Neural crest cell (in vitro differentiated cells): ENCODE results near the gene ZPBP. TPM values are rescaled to one million over a fixed set of nuclear protein-coding genes. Genes with fewer than 3 reads are reported as not detected.

Experiments
- DNase-seq: peaks from one replicate; pipeline ENCODE4 v3.0.0; 2021; ENCODE audit warnings: low read depth, mixed read lengths, low spot score
- H3K27ac Mint-ChIP-seq: one replicate; pipeline ENCODE4 v1.8.0; 2021; ENCODE audit warnings: mild to moderate bottlenecking, mixed read lengths; ENCODE audit not compliant: unreplicated experiment
- H3K27me3 Mint-ChIP-seq: 2 replicates; pipeline ENCODE4 v1.8.0; 2021; ENCODE audit warnings: low read depth, mild to moderate bottlenecking, mixed read lengths
- H3K36me3 Mint-ChIP-seq: 2 replicates; pipeline ENCODE4 v1.8.0; 2021; ENCODE audit warnings: low read depth, mild to moderate bottlenecking, mixed read lengths
- H3K4me1 Mint-ChIP-seq: 2 replicates; pipeline ENCODE4 v1.8.0; 2021; ENCODE audit warnings: mixed read lengths
- H3K4me3 Mint-ChIP-seq: one replicate; pipeline ENCODE4 v1.8.0; 2021; ENCODE audit warnings: mild to moderate bottlenecking, mixed read lengths
- H3K9me3 Mint-ChIP-seq: 2 replicates; pipeline ENCODE4 v1.8.0; 2021; ENCODE audit warnings: mixed read lengths
- CTCF ChIP-seq: fragments of 200-600 bp; sonication (generic); conservative IDR thresholded peaks from 2 replicates; pipeline ENCODE4 v1.5.0; 2021; ENCODE audit warnings: antibody characterized with exemption, mild to moderate bottlenecking
- total RNA-seq: library from RNA; stranded (reverse); gene quantifications from 2 replicates; pipeline ENCODE4 v1.2.1, GENCODE V29; 2021

The ZPBP gene
- total RNA-seq, 1 donor from 2014 or later, result not detected

- no peak for DNase-seq
- H3K9me3 Mint-ChIP-seq, result peaks cover 4% of the 10 kb centered on the region
- TF ChIP-seq CTCF, result no peak
- no peak overlapping the region for H3K4me3 Mint-ChIP-seq
- H3K27ac Mint-ChIP-seq, result no peak overlapping the region
- peaks cover 3% of the 10 kb centered on the region for H3K36me3 Mint-ChIP-seq
- H3K4me1 Mint-ChIP-seq, result no peaks in the 10 kb centered on the region
- no peaks in the 10 kb centered on the region for H3K27me3 Mint-ChIP-seq
Observed at GRCh38 chr7:49986191-49986590, 106.9 kb downstream of the ZPBP start.

- no peaks in the 10 kb centered on the region for H3K36me3 Mint-ChIP-seq
- no peak overlapping the region for H3K27ac Mint-ChIP-seq
- H3K4me3 Mint-ChIP-seq, result no peak overlapping the region
- DNase-seq, result no peak
- no peaks in the 10 kb centered on the region for H3K27me3 Mint-ChIP-seq
- no peaks in the 10 kb centered on the region for H3K9me3 Mint-ChIP-seq
- no peak for TF ChIP-seq CTCF
- H3K4me1 Mint-ChIP-seq, result no peaks in the 10 kb centered on the region
Observed at GRCh38 chr7:49980465-49980864, 112.6 kb downstream of the ZPBP start.

GRCh38 chr7:49976238-49976637 lies 116.8 kb downstream of the ZPBP start:
- Mint-ChIP-seq H3K36me3 (no peaks in the 10 kb centered on the region), H3K4me3 (no peak overlapping the region), H3K4me1 (no peaks in the 10 kb centered on the region), H3K9me3 (peaks cover 2% of the 10 kb centered on the region), H3K27ac (no peak overlapping the region), H3K27me3 (no peaks in the 10 kb centered on the region)
- DNase-seq, result no peak
- no peak for TF ChIP-seq CTCF

GRCh38 chr7:49974035-49974434 lies 119.0 kb downstream of the ZPBP start:
- H3K27me3 Mint-ChIP-seq, result no peaks in the 10 kb centered on the region
- H3K9me3 Mint-ChIP-seq, result peaks cover 2% of the 10 kb centered on the region
- TF ChIP-seq CTCF, result no peak
- H3K4me3 Mint-ChIP-seq, result no peak overlapping the region
- H3K27ac Mint-ChIP-seq, result no peak overlapping the region
- no peaks in the 10 kb centered on the region for H3K36me3 Mint-ChIP-seq
- DNase-seq, result no peak
- H3K4me1 Mint-ChIP-seq, result no peaks in the 10 kb centered on the region

- Mint-ChIP-seq H3K36me3 (no peaks in the 10 kb centered on the region), H3K27ac (no peak overlapping the region), H3K9me3 (peaks cover 4% of the 10 kb centered on the region), H3K4me3 (no peak overlapping the region), H3K4me1 (no peaks in the 10 kb centered on the region), H3K27me3 (no peaks in the 10 kb centered on the region)
- TF ChIP-seq CTCF, result no peak
- no peak for DNase-seq
Observed at GRCh38 chr7:49937608-49938007, 155.4 kb downstream of the ZPBP start.

GRCh38 chr7:49931627-49932026 lies 161.4 kb downstream of the ZPBP start:
- no peak for DNase-seq
- peaks cover 7% of the 10 kb centered on the region for H3K36me3 Mint-ChIP-seq
- H3K4me3 Mint-ChIP-seq, result no peak overlapping the region
- H3K27me3 Mint-ChIP-seq, result no peaks in the 10 kb centered on the region
- H3K4me1 Mint-ChIP-seq, result no peaks in the 10 kb centered on the region
- TF ChIP-seq CTCF, result no peak
- peaks cover 9% of the 10 kb centered on the region for H3K9me3 Mint-ChIP-seq
- H3K27ac Mint-ChIP-seq, result no peak overlapping the region
